Vagina (tissue), 2 donors: ENCODE measurements around the gene RUFY4.

Experiments used
- CTCF ChIP-seq, 3 experiments: fragments of 450-650 bp in 2 of 3; fragments of 200-600 bp in 1 of 3; sonication (generic) in 1 of 3; IDR thresholded peaks; one replicate each; pipeline ENCODE4 v1.5.1; 2017 to 2019; ENCODE audit warnings: antibody characterized with exemption in 3 of 3, mild to moderate bottlenecking in 2 of 3, moderate library complexity in 2 of 3
- POLR2A ChIP-seq, 2 donors: fragments of 450-650 bp; IDR thresholded peaks; one replicate each; pipeline ENCODE4 v1.6.1; 2017; ENCODE audit warnings: antibody characterized with exemption in 2 of 2, mild to moderate bottlenecking in 2 of 2, moderate library complexity in 2 of 2

GRCh38 chr2:218069606-218070300 is 700 bp downstream of the RUFY4 start:
- no peak for TF ChIP-seq CTCF (IDR thresholded peaks at IDR 0.05)
- no peak for TF ChIP-seq POLR2A (IDR thresholded peaks at IDR 0.05)
